NCI-H524 treated with DMSO at 0.1 percent for 48 hours (cell line): Measurements from ENCODE around the gene HEMK1.

Source experiments
- DNase-seq: peaks from one replicate; lab custom pipeline; 2025; lab: John Stamatoyannopoulos, UW

The HEMK1 gene, protein sequence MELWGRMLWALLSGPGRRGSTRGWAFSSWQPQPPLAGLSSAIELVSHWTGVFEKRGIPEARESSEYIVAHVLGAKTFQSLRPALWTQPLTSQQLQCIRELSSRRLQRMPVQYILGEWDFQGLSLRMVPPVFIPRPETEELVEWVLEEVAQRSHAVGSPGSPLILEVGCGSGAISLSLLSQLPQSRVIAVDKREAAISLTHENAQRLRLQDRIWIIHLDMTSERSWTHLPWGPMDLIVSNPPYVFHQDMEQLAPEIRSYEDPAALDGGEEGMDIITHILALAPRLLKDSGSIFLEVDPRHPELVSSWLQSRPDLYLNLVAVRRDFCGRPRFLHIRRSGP

GRCh38 chr3:50568947-50569749 lies at the start of gene HEMK1:
Gene HEMK1, plus strand, starts transcription at chr3:50569522. Its CDS starts 1,583 bp downstream, at chr3:50571105.
- DNase-seq, result peak; percentile 57

DNA sequence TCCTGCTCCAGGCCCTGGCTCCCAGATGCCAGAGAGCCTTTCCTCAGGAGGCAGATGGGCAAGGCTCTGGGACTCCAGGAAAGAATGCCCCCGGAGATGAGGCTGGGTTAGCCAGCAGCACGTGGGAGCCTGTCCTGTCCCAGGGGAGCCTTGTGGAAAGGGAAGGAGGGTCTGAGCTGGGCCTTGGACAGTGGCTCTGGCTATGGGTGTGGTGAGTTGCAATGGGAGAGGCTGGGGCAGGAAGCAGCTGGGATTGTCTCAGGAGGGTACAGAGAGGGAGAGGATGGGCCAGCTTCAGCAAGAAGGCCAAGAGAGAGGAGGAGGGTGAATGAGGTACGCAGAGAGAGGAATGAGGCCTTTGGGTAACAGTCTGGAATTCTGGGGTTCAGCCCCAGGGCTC lies 48.5 kb upstream of the HEMK1 start:
- no peak for DNase-seq

DNA sequence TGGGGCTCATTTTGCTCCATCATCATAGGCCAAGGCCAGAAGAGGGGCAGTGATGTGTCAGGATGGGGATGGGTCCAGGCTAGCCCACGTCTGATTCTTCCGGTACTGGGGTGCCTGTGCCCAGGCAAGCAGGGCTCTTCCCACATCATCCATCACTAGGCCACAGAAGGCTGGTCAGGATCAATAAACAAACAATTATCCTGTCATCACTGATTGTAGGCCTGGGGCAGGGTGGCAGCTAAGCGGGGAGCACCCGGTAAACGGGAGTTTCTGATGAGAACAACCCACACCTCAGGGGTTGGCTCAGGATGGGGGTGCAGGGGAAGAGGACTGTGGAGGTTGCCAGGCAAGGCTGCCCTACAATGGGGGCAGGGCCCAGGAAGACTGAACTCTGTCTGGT lies 47.8 kb upstream of the HEMK1 start:
- no peak for DNase-seq

GRCh38 chr3:50523279-50523811 lies 46.0 kb upstream of the HEMK1 start:
- DNase-seq, result peak; percentile 45

DNA sequence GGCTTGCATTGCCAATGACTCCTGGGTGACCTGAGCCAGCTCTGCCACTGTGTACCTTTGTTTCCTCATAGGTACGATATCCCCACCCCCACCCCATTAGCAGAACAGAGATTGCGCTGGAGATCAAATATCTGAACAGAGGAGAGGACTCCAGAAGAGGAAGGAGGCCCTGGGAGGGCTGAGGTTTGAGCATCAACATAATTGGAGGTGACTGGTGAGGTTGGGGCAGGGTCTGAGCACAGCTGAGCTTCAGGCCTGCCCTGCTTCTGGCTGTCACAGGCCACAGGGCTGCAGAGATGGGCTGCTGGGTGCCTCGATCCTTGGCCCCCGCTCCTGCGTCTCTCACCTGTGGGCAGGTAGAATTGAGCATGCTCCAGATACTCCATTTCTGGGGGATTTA lies 44.6 kb upstream of the HEMK1 start:
- no peak for DNase-seq

- no peak for DNase-seq
These were observed 44.0 kb upstream of the HEMK1 start for GRCh38 chr3:50525191-50525910.

GRCh38 chr3:50525987-50526386 lies 43.3 kb upstream of the HEMK1 start:
- DNase-seq, result no peak

- no peak for DNase-seq
These were observed 39.0 kb upstream of the HEMK1 start for GRCh38 chr3:50530001-50530970.

- no peak for DNase-seq
These were observed 38.1 kb upstream of the HEMK1 start for GRCh38 chr3:50531201-50531600.

GRCh38 chr3:50532062-50532705 lies 37.1 kb upstream of the HEMK1 start:
- no peak for DNase-seq

GRCh38 chr3:50533316-50533715 lies 36.0 kb upstream of the HEMK1 start:
- no peak for DNase-seq

DNA sequence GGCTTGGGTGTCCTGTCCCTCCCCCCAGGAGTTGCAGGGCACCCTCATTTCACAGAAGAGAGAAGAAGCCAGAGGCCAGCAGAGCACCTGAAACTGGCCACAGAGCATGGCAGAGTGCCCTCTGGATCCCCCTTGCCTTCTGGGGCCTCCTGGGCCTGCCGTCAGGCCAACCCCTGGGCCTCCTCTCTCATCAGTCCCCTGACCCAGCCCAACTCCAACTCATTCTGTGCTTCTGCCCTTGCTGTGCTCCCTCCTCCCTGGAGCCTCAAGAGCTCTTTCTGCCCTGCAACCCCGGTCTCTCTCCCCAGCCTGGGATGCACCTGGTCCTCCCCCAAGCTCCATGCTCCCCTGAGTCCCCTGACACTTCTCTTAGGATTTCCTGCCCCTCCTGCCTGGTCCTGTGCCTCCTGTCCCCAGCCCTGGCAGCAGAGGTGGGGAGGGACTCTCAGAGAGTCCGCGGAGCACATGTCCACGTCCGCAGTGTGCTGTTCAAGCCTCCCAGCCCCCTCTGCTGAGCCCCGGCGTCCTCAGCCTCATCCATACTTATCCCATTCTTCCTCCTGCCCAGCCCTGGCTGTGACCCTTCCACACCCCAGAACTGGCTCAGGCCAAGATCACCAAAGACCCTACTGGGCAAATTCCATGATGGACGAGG lies 35.4 kb upstream of the HEMK1 start:
- no peak for DNase-seq

DNA sequence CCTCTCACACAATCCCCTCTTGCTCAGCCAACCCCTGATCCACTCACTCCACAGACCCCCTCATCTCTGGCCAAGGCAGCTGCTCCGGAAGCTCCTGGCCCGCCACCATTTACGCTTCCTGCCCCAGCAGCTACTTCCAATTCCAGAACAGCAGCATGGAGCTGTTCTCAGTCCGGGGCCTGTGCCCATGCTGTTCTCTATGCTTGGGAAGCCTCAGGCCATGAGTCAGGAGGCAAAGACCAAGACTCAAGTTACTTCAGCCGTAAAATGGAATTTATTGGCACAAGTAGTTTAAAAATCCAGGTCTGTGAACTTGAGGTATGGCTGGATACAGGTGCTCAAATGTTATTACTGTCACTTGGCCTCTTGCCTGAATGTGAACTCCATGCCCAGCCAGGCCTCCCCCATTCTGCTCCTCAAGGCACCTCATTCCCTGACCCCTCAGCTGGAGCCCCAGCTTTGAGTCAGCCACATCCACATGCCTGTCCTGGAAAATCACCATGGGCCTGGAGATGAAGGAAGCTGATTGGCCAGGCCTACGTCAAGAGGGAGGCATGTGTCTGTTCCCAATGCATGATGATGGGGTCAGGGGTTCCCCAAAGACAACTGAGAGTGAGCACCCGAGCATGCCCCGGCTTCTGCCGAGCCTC lies 34.5 kb upstream of the HEMK1 start:
- no peak for DNase-seq

DNA sequence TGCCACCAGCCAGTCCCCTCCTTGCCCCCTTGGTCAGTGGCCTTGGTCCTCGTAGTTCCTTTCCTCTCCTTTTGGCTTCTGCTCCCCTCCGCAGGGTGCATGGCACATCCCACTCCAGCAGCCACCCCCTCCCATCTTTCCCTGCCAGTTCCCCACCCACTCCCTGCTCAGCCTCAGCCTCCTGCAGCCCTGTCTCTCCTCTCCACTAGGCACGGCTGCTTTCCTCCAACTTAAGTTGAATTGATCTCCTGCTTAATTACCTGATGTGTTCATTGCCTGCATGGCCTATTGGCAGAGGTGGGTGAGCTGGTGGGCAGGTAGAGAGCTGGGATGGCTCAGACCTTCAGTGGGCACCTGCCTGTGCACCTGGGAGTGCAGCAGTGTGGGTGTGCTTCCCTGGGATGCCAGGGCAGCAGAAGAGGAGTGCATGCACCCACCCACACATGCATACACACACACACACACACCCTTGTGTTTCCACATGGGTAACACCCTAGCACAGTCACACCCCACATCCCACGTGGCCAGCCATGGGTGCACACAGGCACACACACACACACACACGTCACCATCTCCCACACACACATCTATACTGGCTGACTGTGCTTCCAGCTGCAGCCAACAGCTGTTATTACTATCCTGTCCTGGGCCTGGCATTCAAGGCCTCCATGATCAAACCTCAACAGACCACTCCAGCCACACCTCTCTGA lies 32.7 kb upstream of the HEMK1 start:
- no peak for DNase-seq

GRCh38 chr3:50537421-50538129 lies 31.7 kb upstream of the HEMK1 start:
- DNase-seq, result no peak

- DNase-seq, result no peak
These were observed 29.7 kb upstream of the HEMK1 start for GRCh38 chr3:50539356-50540286.
